Body of pancreas (tissue), 4 donors: ENCODE results near the gene NRCAM.

Source experiments
- POLR2A ChIP-seq, 3 donors: fragments of 450-650 bp; IDR thresholded peaks; one replicate each; pipeline ENCODE4 v1.6.1; 2016; ENCODE audit warnings: antibody characterized with exemption in 3 of 3, mild to moderate bottlenecking in 2 of 3
- TF ChIP-seq, protein P1 (sequence below), 7 experiments: fragments of 450-650 bp in 4 of 7; fragments of 200-600 bp in 3 of 7; sonication (generic) in 3 of 7; IDR thresholded peaks; one replicate each; pipeline ENCODE4 v1.5.1; 2016 to 2019; ENCODE audit warnings: antibody characterized with exemption in 7 of 7

DNA sequence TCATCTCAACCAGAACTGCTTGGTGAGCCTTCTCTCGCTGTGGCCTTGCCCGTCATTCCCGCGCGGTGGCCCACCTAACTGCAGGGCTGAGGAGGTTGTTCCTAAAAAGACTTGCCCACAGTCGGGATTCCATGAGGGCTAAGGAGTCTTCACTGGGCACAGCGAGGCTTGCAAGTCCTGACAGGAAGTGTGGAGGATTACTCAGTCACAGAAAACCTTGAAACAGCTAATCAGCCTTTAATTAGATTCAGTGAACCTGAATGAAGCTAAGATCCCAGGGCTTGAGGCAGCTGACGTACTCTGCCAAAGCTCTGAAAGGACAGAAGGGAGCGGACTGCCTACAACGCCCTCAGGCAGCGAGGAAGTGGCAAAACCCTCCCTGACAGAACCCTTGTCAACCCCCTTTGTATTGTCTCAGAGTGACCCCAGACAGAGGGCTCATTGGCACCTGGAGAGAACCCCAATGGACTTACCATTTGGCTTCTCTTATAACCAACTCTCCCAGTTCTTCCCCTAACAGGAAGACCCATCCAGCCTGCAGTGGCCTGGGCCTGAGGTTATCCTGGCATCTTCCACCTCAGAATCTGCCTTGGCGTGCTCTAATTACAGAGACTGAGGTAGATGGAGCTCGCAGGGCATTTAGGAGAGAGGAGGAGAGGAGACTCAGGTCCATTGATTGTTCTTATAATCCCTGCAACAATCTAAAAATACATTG is 323.5 kb downstream of the NRCAM start:
- TF ChIP-seq, protein P1, sequence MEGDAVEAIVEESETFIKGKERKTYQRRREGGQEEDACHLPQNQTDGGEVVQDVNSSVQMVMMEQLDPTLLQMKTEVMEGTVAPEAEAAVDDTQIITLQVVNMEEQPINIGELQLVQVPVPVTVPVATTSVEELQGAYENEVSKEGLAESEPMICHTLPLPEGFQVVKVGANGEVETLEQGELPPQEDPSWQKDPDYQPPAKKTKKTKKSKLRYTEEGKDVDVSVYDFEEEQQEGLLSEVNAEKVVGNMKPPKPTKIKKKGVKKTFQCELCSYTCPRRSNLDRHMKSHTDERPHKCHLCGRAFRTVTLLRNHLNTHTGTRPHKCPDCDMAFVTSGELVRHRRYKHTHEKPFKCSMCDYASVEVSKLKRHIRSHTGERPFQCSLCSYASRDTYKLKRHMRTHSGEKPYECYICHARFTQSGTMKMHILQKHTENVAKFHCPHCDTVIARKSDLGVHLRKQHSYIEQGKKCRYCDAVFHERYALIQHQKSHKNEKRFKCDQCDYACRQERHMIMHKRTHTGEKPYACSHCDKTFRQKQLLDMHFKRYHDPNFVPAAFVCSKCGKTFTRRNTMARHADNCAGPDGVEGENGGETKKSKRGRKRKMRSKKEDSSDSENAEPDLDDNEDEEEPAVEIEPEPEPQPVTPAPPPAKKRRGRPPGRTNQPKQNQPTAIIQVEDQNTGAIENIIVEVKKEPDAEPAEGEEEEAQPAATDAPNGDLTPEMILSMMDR (IDR thresholded peaks at IDR 0.05), result no peak
- no peak for TF ChIP-seq POLR2A (IDR thresholded peaks at IDR 0.05)
